CD4-positive, alpha-beta T cell (primary cell): ENCODE results near the gene RAD52. TPM values are rescaled to one million over a fixed set of nuclear protein-coding genes. Genes with fewer than 3 reads are reported as not detected.

ENCODE experiments used
- ATAC-seq: fragments of 200-7000 bp; cut with Tn5 transposase; one replicate; pipeline ENCODE4 v1.10.0; 2022; ENCODE audit warnings: mild to moderate bottlenecking; ENCODE audit not compliant: poor library complexity
- CTCF ChIA-PET: fragments of 350-600 bp; sonication (Branson Sonifier 250); formaldehyde crosslinking; loops from one replicate; lab custom pipeline; 2021; ENCODE audit warnings: antibody characterized with exemption, inconsistent platforms; lab: Charles Lee
- POLR2A ChIA-PET: fragments of 350-600 bp; sonication (Branson Sonifier 250); formaldehyde crosslinking; loops from one replicate; lab custom pipeline; 2021; ENCODE audit warnings: antibody characterized with exemption, inconsistent platforms; lab: Charles Lee
- DNase-seq, 14 experiments: peaks; one replicate each; pipeline ENCODE4 v3.0.0-alpha.2; 2013 to 2020; ENCODE audit warnings: mixed read lengths in 2 of 14
- H3K27ac ChIP-seq, 2 donors: one replicate each; pipeline versions ENCODE4 v1.5.1 to v1.7.0; 2013; ENCODE audit warnings: low read length in 2 of 2, low read depth in 1 of 2, mild to moderate bottlenecking in 1 of 2
- H3K27me3 ChIP-seq, 2 experiments: 1 replicate in 1 of 2; 2 replicates in 1 of 2; pipeline versions ENCODE4 v1.6.1 to v1.7.0; 2013; ENCODE audit warnings: low read length in 2 of 2, control low read depth in 1 of 2, mild to moderate bottlenecking in 1 of 2, moderate library complexity in 1 of 2; ENCODE audit not compliant: insufficient read depth in 2 of 2, control insufficient read depth in 1 of 2
- H3K36me3 ChIP-seq: one replicate; pipeline ENCODE4 v1.6.1; 2013; ENCODE audit warnings: low read length, control low read depth; ENCODE audit not compliant: insufficient read depth
- H3K4me1 ChIP-seq: one replicate; pipeline ENCODE4 v1.6.1; 2013; ENCODE audit warnings: low read length, control low read depth; ENCODE audit not compliant: insufficient read depth
- H3K4me3 ChIP-seq: one replicate; pipeline ENCODE4 v1.5.1; 2013; ENCODE audit warnings: mild to moderate bottlenecking, low read length, moderate library complexity
- H3K9me3 ChIP-seq, 2 experiments: 1 replicate in 1 of 2; 2 replicates in 1 of 2; pipeline versions ENCODE4 v1.6.1 to v1.7.0; 2013; ENCODE audit warnings: low read length in 2 of 2, mild to moderate bottlenecking in 2 of 2, control low read depth in 1 of 2, moderate library complexity in 1 of 2; ENCODE audit not compliant: control insufficient read depth in 1 of 2, insufficient read depth in 1 of 2
- H3K27ac Mint-ChIP-seq: one replicate; pipeline ENCODE4 v1.8.0; 2020; ENCODE audit warnings: mixed read lengths
- H3K27me3 Mint-ChIP-seq: one replicate; pipeline ENCODE4 v1.8.0; 2021; ENCODE audit warnings: mixed read lengths
- H3K36me3 Mint-ChIP-seq: one replicate; pipeline ENCODE4 v1.8.0; 2021; ENCODE audit warnings: low read depth, mixed read lengths
- H3K4me1 Mint-ChIP-seq: one replicate; pipeline ENCODE4 v1.8.0; 2021; ENCODE audit warnings: low read depth, mixed read lengths
- H3K4me3 Mint-ChIP-seq: one replicate; pipeline ENCODE4 v1.8.0; 2020; ENCODE audit warnings: mild to moderate bottlenecking, mixed read lengths
- H3K9me3 Mint-ChIP-seq: one replicate; pipeline ENCODE4 v1.8.0; 2020; ENCODE audit warnings: mixed read lengths
- intact Hi-C, 2 experiments: fragments of 100-400 bp; cut with DNase I in 1 of 2; cut with micrococcal nuclease in 1 of 2; formaldehyde crosslinking; loops; one replicate each; pipeline versions ENCODE4 v1.15.1 to v1.9.0; 2023 to 2025; cut with DNase I, micrococcal nuclease
- total RNA-seq, 174 experiments: library from RNA in 2 of 174; stranded (reverse) in 2 of 174; gene quantifications; one replicate each; pipeline ENCODE4 v1.2.3 and lab custom pipeline; 2021 to 2026
- TF ChIP-seq, protein P1 (sequence below): fragments of 200-600 bp; IDR thresholded peaks from one replicate; pipeline ENCODE4 v1.8.0; 2022; ENCODE audit warnings: antibody characterized with exemption, mild to moderate bottlenecking

Gene RAD52
- total RNA-seq, 2 experiments from 2014 or later: 7.0 to 8.1 TPM

DNA sequence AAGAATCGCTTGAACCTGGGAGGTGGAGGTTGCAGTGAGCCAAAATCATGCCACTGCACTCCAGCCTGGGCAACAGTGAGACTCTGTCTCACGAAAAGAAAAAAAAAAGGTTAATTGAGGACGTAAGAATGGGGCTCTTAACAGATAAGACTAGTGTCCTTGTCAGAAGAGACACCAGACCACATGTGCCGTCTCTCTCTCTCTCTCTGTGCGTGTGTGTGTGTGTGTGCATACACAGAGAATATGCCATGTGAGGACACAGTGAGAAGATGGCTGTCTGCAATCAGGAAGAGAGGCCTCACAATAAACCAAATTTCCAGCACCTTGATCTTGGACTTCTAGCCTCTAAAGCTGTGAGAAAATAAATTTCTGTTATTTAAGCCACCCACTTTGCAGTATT, 29.9 kb upstream of the RAD52 start:
- Histone ChIP-seq H3K9me3 (no peaks in the 10 kb centered on the region), H3K36me3 (no peaks in the 10 kb centered on the region), H3K4me1 (no peaks in the 10 kb centered on the region), H3K27ac (no peak overlapping the region), H3K27me3 (no peaks in the 10 kb centered on the region), H3K4me3 (no peak overlapping the region)
- no peaks in the 10 kb centered on the region for H3K4me1 Mint-ChIP-seq
- CTCF ChIA-PET: no interaction called here
- no peak overlapping the region for H3K4me3 Mint-ChIP-seq
- H3K27ac Mint-ChIP-seq: no peak overlapping the region
- no peaks in the 10 kb centered on the region for H3K9me3 Mint-ChIP-seq
- intact Hi-C loops: no loop called here
- TF ChIP-seq, protein P1, sequence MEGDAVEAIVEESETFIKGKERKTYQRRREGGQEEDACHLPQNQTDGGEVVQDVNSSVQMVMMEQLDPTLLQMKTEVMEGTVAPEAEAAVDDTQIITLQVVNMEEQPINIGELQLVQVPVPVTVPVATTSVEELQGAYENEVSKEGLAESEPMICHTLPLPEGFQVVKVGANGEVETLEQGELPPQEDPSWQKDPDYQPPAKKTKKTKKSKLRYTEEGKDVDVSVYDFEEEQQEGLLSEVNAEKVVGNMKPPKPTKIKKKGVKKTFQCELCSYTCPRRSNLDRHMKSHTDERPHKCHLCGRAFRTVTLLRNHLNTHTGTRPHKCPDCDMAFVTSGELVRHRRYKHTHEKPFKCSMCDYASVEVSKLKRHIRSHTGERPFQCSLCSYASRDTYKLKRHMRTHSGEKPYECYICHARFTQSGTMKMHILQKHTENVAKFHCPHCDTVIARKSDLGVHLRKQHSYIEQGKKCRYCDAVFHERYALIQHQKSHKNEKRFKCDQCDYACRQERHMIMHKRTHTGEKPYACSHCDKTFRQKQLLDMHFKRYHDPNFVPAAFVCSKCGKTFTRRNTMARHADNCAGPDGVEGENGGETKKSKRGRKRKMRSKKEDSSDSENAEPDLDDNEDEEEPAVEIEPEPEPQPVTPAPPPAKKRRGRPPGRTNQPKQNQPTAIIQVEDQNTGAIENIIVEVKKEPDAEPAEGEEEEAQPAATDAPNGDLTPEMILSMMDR: no peak
- H3K27me3 Mint-ChIP-seq: no peaks in the 10 kb centered on the region
- POLR2A ChIA-PET: no interaction called here
- ATAC-seq: no peak
- no peak for DNase-seq
- H3K36me3 Mint-ChIP-seq: no peaks in the 10 kb centered on the region

DNA sequence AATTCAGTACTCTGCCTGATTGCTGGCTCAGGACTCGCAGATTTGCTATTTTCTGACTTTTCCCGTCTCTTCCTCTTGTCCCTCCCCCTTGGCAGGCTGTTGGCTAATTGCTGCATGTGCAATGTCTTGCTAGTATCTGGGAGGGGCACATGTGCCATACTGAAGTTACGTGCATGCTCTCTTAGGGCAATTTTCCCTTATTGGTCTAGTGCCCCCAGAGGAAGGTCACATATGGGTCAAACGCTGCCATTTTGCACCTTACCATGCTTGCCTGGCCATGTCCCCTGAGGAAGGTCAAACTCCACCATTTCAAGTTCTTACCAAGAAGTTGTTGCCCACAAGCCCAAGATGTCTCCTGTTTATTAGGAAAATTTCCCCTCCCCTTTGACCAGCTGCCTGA, 27.7 kb upstream of the RAD52 start:
- Mint-ChIP-seq H3K4me1 (no peaks in the 10 kb centered on the region), H3K4me3 (no peak overlapping the region), H3K36me3 (no peaks in the 10 kb centered on the region), H3K9me3 (no peaks in the 10 kb centered on the region), H3K27me3 (no peaks in the 10 kb centered on the region), H3K27ac (no peak overlapping the region)
- intact Hi-C loops: no loop called here
- DNase-seq: no peak
- no peak overlapping the region for H3K27ac ChIP-seq
- no peaks in the 10 kb centered on the region for H3K9me3 ChIP-seq
- CTCF ChIA-PET: no interaction called here
- POLR2A ChIA-PET: no interaction called here
- H3K4me1 ChIP-seq: no peaks in the 10 kb centered on the region
- no peak for ATAC-seq
- TF ChIP-seq, protein P1: no peak
- H3K4me3 ChIP-seq: no peak overlapping the region
- no peaks in the 10 kb centered on the region for H3K36me3 ChIP-seq
- no peaks in the 10 kb centered on the region for H3K27me3 ChIP-seq

DNA sequence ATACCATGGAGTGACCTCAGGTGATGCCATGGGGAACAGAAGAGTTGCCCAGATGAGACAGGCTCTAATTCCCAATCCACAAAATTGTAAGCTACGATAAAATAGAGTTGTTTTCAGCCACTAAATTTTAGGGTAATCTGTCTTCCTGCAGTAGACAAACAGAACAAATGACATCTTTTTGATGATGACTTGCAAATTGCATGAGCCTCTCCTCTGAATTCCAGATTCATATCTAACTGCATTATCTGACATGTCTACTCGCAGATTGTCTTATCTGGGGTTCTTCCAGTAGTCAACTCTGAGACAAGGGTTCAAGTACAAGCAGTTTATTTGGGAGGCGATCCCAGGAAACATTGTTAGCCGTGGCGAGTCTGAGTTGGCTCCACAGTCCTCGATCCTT, 27.1 kb upstream of the RAD52 start:
- no peak overlapping the region for H3K4me3 Mint-ChIP-seq
- H3K4me1 Mint-ChIP-seq: no peaks in the 10 kb centered on the region
- ATAC-seq (no peak), DNase-seq (no peak)
- Histone ChIP-seq H3K36me3 (no peaks in the 10 kb centered on the region), H3K9me3 (no peaks in the 10 kb centered on the region), H3K27me3 (no peaks in the 10 kb centered on the region), H3K27ac (no peak overlapping the region), H3K4me3 (no peak overlapping the region), H3K4me1 (no peaks in the 10 kb centered on the region)
- no peak overlapping the region for H3K27ac Mint-ChIP-seq
- H3K27me3 Mint-ChIP-seq: no peaks in the 10 kb centered on the region
- POLR2A ChIA-PET: no interaction called here
- intact Hi-C loops: no loop called here
- TF ChIP-seq, protein P1: no peak
- CTCF ChIA-PET: no interaction called here
- H3K9me3 Mint-ChIP-seq: no peaks in the 10 kb centered on the region
- no peaks in the 10 kb centered on the region for H3K36me3 Mint-ChIP-seq
